ENCODE results near the gene GRIK4. TPM values are rescaled to one million over a fixed set of nuclear protein-coding genes. Genes with fewer than 3 reads are reported as not detected.

The GRIK4 gene
- total RNA-seq, 1 experiment from 2014 or later, result not detected

DNA sequence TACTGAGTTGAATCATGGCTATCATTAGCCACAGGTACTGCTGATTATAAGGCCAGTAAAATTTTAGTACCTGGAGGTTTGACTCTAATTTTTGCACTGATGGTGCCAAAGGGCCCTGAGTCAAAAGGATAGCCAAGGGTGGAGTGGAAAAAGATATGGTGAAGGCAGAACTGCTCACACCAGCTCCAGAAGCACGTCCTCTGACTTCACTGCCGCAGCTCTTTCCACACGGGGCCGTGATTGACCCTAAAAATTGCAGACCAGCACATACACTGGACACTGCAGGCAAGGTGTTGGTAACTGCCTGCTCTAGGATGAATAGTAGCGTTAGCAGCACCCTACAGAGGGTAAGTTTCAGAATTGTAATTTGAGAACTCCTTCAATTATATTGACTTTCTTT lies 25.4 kb upstream of the GRIK4 start:
- CTCF ChIA-PET, result no interaction called here
- BruUV-seq (replicated peaks), result no TSS peak

GRCh38 chr11:120489799-120490198 lies 21.7 kb upstream of the GRIK4 start:
- peak in 1 of 2 experiments; percentile 8 for DNase-seq
- no TSS peak for BruUV-seq (replicated peaks)
- no peaks in the 10 kb centered on the region for H3K27me3 ChIP-seq (ENCODE audit: insufficient read depth, low read depth)
- H3K27ac ChIP-seq, result no peak overlapping the region
- H3K4me3 ChIP-seq, result no peak overlapping the region
- H4K20me1 ChIP-seq (ENCODE audit: insufficient read depth), result 0 out of 2 replicates have a peak, but pooled peaks cover 5% of the 10 kb centered on the region
- H3K79me2 ChIP-seq (ENCODE audit: low read depth), result no peaks in the 10 kb centered on the region
- no peak overlapping the region for H2AFZ ChIP-seq
- H3K9me3 ChIP-seq (ENCODE audit: insufficient read depth, low read depth), result no peaks in the 10 kb centered on the region
- H3K9me2 ChIP-seq (ENCODE audit: insufficient read depth), result no peaks in the 10 kb centered on the region
- POLR2A ChIA-PET (ENCODE audit: unreplicated experiment), result no interaction called here
- TF ChIP-seq, protein P1, sequence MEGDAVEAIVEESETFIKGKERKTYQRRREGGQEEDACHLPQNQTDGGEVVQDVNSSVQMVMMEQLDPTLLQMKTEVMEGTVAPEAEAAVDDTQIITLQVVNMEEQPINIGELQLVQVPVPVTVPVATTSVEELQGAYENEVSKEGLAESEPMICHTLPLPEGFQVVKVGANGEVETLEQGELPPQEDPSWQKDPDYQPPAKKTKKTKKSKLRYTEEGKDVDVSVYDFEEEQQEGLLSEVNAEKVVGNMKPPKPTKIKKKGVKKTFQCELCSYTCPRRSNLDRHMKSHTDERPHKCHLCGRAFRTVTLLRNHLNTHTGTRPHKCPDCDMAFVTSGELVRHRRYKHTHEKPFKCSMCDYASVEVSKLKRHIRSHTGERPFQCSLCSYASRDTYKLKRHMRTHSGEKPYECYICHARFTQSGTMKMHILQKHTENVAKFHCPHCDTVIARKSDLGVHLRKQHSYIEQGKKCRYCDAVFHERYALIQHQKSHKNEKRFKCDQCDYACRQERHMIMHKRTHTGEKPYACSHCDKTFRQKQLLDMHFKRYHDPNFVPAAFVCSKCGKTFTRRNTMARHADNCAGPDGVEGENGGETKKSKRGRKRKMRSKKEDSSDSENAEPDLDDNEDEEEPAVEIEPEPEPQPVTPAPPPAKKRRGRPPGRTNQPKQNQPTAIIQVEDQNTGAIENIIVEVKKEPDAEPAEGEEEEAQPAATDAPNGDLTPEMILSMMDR (conservative IDR thresholded peaks at IDR 0.05), result no peak
- TF ChIP-seq EZH2 (IDR thresholded peaks at IDR 0.05; ENCODE audit: low read depth), result no peak
- no peaks in the 10 kb centered on the region for H3K4me1 ChIP-seq (replicated peaks; ENCODE audit: insufficient read depth)
- 0 out of 2 replicates have a peak, but pooled peaks cover 6% of the 10 kb centered on the region for H3K36me3 ChIP-seq (ENCODE audit: low read depth)
- H3K4me2 ChIP-seq, result no peak overlapping the region
- CTCF ChIA-PET, result no interaction called here
- H3F3A ChIP-seq (ENCODE audit: insufficient read depth, low read depth), result no peaks in the 10 kb centered on the region
- intact Hi-C loops (cut with micrococcal nuclease; ENCODE audit: unreplicated experiment), result no loop called here

More for the DNA sequence above, 25.4 kb upstream of the GRIK4 start:
- H4K20me1 ChIP-seq (ENCODE audit: insufficient read depth), result no peaks in the 10 kb centered on the region
- no peak overlapping the region for H2AFZ ChIP-seq
- H3K9me3 ChIP-seq (ENCODE audit: insufficient read depth, low read depth), result no peaks in the 10 kb centered on the region
- no peak overlapping the region for H3K4me2 ChIP-seq
- H3K4me3 ChIP-seq, result no peak overlapping the region
- H3K79me2 ChIP-seq (ENCODE audit: low read depth), result no peaks in the 10 kb centered on the region
- no peaks in the 10 kb centered on the region for H3K27me3 ChIP-seq (ENCODE audit: insufficient read depth, low read depth)
- no peak overlapping the region for H3K27ac ChIP-seq
- POLR2A ChIA-PET (ENCODE audit: unreplicated experiment), result no interaction called here
- H3K36me3 ChIP-seq (ENCODE audit: low read depth), result 0 out of 2 replicates have a peak, but pooled peaks cover 6% of the 10 kb centered on the region
- no peaks in the 10 kb centered on the region for H3K9me2 ChIP-seq (ENCODE audit: insufficient read depth)
- 0 out of 2 replicates have a peak, but pooled peaks cover 7% of the 10 kb centered on the region for H3F3A ChIP-seq (ENCODE audit: insufficient read depth, low read depth)
- intact Hi-C loops (cut with micrococcal nuclease; ENCODE audit: unreplicated experiment), result no loop called here
- TF ChIP-seq, protein P1 (conservative IDR thresholded peaks at IDR 0.05), result no peak
- TF ChIP-seq EZH2 (IDR thresholded peaks at IDR 0.05; ENCODE audit: low read depth), result no peak
- H3K4me1 ChIP-seq (replicated peaks; ENCODE audit: insufficient read depth), result no peaks in the 10 kb centered on the region
- DNase-seq, result no peak

DNA sequence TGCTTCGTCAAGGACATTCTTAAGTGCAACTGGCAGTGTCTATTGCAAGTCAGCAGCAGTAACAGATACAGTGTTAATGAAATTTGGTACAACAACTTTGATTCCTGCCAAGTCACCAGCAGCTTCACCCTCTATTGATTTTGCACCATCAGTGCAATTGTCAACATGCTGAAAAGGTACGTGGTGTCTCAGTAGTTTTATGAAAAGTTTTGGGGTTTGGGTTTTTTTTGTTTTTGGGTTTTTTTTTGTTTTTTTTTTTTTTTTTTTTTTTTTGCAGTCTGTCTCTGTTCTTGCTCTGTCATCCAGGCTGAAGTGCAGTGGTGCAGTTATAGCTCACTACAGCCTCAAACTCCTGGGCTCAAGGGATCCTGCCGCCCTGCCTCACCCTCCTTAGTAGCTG lies 19.1 kb upstream of the GRIK4 start:
- BruUV-seq (replicated peaks), result no TSS peak
- Histone ChIP-seq H4K20me1 (ENCODE audit: insufficient read depth) (0 out of 2 replicates have a peak, but pooled peaks cover 5% of the 10 kb centered on the region), H3K4me2 (no peak overlapping the region), H2AFZ (no peak overlapping the region), H3K9me2 (ENCODE audit: insufficient read depth) (no peaks in the 10 kb centered on the region), H3F3A (ENCODE audit: insufficient read depth, low read depth) (no peaks in the 10 kb centered on the region), H3K27me3 (ENCODE audit: insufficient read depth, low read depth) (no peaks in the 10 kb centered on the region), H3K9me3 (ENCODE audit: insufficient read depth, low read depth) (no peaks in the 10 kb centered on the region), H3K79me2 (ENCODE audit: low read depth) (no peaks in the 10 kb centered on the region), H3K27ac (no peak overlapping the region), H3K4me3 (no peak overlapping the region), H3K4me1 (replicated peaks; ENCODE audit: insufficient read depth) (no peaks in the 10 kb centered on the region), H3K36me3 (ENCODE audit: low read depth) (no peaks in the 10 kb centered on the region)
- ChIA-PET CTCF (no interaction called here), POLR2A (ENCODE audit: unreplicated experiment) (no interaction called here)
- DNase-seq, result no peak
- TF ChIP-seq, protein P1 (conservative IDR thresholded peaks at IDR 0.05), result no peak
- TF ChIP-seq EZH2 (IDR thresholded peaks at IDR 0.05; ENCODE audit: low read depth), result no peak
- intact Hi-C loops (cut with micrococcal nuclease; ENCODE audit: unreplicated experiment), result no loop called here
